Stimulated activated CD4-positive, alpha-beta T cell treated with anti-CD3 and anti-CD28 coated beads, Interleukin-4, amount 100 ng/mL, for 24 hours (primary cell): Measurements from ENCODE around the gene KPNA1.
"Not testable (repeated sequence)": the region's sequence is repeated elsewhere in the genome, so short reads cannot be mapped to it uniquely, and the experiment has no call there.

Experiments used
- DNase-seq: peaks from one replicate; pipeline ENCODE4 v3.0.0-alpha.2; 2020

KPNA1 gene

DNA sequence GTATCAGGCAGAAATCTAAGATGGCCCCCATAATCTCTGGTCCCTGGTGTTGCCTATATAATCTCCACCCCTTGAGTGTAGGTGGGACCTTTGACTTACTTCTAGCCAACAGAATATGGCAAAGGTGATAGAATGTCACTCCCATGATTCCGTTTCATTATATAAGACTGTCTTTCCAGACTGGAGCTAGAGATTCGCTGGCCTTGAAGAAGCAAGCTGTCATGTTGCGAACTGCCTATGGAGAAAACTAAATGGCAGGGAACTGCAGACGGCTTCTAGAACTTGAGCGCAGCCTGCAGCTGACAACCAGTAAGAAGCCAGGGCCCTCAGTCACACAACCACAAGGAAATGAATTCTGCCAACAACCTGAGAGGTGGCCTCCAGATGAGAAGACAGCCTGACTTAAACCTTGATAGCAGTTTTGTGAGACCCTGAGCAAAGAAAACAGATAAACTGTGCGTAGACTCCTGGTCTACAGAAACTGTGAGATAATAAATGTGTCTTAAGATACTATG lies 2.2 kb upstream of the KPNA1 start:
- no peak for DNase-seq

DNA sequence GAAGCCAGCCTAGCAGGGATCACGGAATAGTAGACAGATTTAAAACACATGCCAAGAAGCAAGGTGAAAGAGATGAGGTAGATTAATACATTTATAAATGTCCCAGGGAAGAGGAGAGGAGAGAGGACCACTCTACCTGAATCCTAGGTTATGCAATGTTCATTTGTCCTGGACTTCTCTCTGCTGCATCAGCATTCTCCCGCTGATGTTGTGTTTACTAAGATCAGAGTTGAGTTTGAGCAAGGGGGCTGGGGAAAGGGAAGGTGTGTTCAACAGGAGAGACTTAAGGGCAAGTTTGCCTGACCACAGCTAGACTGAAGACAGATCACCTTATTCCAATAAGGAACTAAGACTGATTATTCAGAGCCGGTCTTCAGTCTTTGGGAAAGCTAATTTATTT lies 1.1 kb upstream of the KPNA1 start:
- DNase-seq, result no peak

DNA sequence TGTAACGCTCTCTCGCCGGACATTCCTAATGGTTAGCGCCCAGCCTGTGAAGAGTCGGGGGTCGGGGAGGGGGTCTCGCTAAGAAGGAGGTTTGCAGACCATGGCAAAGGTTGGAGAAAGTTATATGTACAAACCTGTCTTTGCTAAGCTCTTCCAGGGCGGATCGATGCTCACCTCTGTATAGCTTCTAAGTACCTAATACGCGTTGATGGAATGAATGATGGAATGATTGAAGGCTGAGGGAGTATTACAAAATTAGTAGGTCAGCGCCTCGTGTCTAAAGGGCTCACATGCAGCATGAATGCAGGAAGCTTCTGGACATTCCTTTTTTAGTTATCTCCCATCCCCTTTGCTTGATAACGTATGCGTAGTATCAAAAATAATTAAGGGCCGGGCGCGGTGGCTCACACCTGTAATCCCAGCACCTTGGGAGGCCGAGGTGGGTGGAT lies 305 bp upstream of the KPNA1 start:
- DNase-seq, result no peak

DNA sequence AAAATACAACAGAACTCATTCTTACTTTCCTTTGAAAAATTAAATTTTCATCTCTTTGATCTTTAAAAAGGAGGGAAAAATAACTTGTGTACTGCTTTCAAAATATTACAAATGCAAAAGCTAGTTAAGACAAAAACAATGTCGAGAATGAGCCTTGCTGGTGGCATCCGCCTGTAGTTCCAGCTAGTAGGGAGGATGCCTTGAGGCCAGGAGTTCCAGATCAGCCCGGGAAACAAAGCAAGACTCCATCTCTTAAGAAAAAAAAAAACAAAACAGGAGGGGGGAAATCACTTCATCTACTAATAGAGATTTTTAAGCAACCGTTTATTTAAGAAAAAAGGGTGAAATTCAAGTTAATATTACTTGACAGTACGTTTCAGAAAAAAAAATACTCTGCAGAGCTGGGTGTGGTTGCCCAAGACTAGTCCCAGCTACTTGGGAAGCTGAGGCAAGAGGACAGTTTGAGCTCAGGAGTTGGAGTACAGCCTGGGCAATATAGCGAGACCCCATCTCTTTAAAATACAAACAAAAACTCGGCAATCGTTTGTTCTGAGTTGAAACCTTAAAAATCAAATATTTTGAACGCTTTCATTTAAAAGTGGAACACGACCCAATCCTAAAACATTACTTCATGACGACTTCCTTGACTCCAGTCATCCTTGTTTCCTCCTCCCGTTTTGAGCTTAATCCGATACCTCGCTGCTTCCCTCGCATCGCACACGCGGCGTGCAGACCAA lies 1.2 kb downstream of the KPNA1 start:
- DNase-seq, result no peak

DNA sequence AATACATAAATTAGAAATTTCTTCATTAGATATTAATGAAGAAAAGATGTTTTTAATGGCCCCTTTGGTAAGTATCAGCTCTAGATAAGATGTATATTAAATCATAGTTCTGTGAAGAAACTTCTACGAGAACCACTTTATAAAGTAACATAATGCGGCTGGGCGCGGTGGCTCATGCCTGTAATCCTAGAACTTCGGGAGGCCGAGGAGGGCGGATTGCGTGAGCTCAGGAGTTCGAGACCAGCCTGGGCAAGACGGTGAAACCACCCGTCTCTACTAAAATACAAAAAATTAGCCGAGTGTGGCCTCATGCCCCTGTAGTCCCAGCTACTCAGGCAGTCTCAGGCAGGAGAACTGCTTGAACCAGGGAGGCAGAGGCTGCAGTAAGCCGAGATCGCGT lies 2.5 kb downstream of the KPNA1 start:
- no peak for DNase-seq

DNA sequence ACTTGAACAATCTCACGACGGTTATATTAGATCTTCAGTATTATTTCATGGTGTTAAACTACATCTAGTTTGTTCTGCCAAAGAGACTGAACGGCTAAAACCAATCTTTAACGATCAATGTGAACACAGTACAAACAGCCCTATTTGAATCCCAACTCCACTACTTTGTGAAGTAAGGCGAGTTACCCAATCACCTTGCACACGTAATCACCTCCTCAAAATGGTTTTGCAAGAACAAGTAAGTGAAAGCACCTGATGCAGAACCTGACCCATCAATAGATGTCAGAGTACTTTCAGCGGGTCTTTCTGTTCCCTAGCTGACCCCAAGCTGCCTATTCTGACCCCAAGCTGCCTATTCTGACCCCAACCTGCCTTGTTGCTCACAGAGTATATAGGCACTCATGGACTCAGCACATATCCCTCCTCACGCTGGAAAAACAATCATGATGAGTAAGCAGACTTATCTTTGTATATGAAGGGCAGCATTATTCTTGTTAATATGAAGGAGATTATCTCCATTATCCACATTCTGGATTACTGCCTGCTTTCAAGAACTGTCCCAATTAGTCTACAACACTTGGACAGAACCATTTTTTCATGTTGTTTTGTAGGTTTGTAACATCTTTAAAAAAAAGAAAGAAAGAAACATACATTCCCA lies 3.7 kb downstream of the KPNA1 start:
- no peak for DNase-seq

DNA sequence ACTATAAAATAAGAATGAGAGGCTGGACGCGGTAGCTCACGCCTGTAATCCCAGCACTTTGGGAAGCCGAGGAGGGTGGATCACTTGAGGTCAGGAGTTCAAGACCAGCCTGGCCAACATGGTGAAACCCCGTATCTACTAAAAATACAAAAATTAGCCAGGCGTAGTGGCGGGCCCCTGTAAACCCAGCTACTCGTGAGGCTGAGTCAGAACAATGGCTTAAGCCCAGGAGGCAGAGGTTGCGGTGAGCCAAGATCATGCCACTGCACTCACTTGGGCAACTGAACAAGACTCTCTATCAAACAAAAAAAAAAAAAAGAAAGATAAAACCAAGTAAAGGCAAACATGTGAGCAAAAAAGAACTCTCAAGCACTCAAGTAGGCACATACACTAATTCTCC lies 5.8 kb downstream of the KPNA1 start:
- DNase-seq, result not testable (repeated sequence)

DNA sequence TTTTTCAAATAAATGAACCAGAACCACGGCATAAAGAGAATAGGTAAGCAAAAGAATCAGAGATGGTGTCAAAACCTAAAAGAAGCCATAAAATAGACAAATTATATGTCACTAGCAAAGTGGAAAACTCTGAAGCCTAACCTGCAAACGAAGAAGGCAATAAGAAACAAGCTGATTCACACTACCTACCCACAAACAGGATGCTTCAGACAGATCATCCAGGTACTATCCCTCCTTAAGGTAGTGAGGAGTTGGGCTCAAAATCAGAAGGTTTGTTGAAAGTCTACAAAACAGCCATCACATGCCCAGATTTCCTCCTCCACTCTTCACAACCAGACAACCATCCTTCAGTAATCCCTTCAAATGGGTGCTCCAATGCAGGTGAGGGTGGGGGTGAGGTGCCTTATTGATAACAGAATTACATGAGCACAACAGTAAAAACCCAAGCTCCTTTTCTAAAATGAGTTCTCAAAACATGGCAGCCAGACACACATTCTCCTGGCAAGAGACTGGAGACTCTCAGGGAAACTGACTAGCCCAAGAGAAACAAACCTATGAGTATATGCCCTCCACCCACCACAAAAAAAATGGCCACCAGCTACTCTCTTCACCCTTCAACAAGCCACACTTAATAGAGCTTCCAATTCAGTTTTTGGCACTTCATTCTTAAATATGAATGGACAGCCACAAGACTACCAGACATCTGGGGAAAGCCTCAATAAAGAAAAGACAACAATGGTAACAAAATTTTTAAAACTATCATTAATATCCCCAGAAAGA lies 6.4 kb downstream of the KPNA1 start:
- no peak for DNase-seq

DNA sequence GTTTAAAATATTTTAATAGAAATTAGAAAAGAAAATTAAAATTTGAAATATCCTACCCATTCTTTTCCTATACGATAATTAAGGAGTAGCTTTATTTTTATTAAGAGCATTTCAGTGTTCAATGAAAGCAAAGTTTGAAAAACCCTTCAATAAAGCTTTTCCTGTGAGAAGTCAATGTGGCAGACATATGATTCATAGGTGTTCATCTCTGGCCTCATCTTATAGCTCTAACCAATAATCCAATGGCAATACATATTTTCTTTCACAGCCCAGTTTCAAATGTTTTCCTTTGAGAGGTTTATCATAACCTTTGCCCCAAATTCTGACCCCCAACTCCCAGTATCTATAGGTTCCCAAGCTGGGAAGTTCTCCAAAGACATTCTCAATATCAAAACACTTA lies 8.3 kb downstream of the KPNA1 start:
- no peak for DNase-seq

DNA sequence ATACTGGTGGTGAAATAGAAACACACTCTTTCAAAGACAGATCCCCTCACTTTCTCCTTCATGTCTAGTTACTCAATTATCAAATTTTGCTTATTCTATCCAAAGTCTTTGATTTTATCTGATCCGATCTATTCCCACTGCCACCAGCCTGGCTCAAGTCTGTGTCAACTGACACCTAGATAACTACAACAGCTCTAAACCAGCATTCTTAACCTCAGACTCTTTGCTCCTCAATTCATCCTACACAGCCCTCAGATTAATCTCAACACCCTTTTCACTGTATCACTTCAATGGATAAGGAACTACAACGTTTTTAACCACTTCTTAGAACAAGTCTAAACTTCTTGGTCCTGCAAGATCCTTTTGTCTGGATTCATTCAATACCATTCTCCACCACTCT lies 9.1 kb downstream of the KPNA1 start:
- DNase-seq, result no peak

DNA sequence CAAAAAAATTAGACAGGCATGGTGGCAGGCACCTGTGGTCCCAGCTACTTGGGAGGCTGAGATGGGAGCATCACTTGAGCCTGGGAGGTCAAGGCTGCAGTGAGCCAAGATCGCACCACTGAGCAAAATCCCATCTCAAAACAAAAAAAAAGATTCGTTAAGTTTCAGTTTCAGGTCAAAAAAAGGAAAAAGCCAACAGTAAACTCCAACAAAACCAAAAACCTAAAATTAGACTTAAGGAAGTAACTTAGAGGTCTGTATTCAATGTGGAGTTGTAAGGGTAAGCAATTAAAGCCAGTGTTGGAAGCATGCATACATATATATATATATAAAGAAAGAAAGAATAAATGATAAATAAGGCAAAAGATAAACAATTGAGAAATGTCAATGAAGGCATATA lies 11.8 kb downstream of the KPNA1 start:
- DNase-seq, result no peak

DNA sequence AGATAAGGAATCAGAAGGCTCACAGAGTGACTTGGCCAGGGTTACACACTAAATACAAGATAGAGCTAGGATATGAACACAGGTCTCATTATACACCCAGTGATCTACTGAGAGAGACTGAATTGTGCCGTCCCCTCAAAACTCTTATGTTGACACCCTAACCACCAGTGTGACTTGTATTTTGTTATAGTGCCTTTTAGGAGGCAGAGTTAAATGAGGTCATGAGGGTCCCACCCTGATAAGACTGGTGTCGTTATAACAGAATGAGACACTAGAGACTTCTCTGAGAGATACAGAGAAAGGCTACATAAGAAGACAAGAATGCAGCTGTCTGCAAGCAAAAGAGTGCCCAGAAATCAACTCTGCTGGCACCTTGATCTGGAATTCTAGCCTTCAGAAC lies 12.6 kb downstream of the KPNA1 start:
- DNase-seq, result no peak

DNA sequence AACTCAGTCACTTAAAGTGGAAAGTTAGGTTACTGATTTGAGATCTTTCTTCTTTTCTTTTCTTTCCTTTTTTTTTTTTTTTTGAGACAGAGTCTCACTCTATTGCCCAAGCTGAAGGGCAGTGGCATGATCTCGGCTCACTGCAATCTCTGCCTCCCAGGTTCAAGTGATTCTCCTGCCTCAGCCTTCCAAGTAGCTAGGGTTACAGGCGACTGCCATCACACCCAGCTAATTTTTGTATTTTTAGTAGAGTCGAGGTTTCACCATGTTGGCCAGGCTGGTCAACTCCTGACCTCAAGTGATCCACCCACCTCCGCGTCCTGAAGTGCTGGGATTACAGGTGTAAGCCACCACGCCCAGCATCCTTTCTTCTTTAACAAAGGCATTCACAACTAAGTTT lies 13.8 kb downstream of the KPNA1 start:
- not testable (repeated sequence) for DNase-seq

DNA sequence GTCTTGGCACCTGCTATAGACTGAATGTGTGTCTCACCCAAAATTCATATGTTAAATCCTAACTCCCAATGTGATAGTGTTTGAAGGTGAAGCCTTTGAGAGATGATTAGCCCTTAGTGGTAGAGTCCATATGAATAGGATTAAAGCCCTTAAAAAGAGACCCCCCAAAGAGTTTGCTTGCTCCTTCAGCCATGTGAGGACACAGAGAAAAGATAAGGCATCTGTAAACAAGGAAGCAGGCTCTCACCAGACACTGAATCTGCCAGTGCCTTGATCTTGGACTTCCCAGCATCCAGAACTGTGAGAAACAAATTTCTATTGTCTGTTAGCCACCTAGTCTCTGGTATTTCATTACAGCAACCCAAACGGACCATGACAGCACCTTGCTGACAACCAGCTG lies 16.6 kb downstream of the KPNA1 start:
- no peak for DNase-seq

DNA sequence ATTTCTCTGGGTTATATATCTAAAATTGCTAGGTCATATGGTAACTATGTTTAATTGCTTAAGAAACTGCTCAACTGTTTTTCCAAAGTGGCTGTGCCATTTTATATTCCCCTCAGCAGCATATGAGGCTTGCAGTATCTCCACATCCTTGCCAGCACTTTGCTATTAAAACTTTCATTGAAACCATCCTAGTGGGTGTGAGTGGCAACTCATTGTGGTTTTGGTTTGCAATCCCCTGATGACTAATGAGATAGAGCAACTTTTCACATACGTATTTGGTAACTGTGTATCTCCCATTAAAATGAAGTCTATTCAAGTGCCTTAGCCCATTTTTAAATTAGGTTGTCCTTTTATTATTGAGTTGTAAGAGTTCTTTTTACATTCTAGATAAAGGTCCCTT lies 17.3 kb downstream of the KPNA1 start:
- peak; percentile 55 for DNase-seq

DNA sequence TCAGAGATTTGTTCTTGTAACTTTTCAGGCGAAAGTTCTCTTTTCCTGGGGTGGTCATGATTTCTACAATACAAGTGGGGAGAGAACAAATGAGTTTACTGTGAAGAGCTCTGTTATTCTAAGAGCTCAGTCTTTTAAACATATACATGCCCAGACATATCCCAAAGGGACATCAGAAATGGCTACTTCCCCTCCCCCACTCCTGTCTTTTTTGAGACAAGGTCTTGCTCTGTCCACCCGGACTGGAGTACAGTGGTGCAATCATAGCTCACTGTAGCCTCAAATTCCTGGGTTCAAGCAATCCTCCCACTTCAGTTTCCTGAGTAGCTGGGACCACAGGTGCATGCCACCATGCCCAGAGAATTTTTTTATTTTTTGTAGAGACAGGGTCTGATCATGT lies 18.2 kb downstream of the KPNA1 start:
- no peak for DNase-seq

DNA sequence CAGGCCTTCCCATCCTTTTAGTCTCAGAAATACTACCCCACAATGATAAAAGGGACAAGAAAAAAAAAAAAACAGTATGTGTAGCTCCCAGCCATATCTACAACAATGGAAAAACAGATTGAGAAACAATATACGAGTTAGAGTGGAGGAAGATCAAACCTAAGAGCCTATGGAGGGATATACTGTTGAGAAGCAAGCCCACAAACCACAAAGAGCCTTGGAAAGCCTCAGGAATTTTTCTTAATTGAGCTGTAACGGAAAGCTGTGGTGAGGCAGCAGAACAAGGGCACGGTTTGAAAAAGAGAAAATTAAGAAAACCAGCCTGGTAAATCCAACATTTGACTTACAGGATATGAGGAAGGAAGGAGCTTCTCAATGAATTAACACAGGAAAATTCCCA lies 21.4 kb downstream of the KPNA1 start:
- DNase-seq, result no peak

DNA sequence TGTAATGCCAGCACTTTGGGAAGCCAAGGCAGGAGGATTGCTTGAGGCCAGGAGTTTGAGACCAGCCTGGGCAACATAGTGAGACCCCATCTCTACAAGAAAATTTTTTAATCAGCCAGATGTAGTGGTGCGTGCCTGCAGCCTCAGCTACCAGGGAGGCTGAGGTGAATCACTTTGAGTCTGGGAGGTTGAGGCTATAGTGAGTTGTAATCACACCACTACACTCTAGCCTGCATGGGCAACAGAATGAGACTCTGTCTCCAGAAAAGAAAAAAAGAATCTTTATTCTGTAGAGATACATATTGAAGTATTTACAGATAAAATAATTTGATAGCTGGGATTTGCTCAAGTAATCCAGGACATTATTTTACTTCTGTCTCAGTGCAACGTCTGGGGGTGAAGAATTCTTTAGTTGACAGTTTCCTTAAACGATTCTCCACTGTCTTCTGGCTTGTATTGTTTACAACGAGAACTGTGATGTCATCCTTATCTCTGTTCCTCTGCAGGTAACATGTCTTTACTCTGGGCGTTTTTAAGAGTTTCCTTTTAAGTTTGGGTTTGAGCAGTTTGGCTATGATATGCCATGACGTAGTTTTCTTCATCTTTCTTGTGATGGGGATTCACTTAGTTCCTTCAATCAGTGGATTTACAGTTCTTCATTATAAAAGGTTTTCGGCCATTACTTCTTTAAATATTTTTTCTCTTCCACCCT lies 26.3 kb downstream of the KPNA1 start:
- DNase-seq, result no peak

DNA sequence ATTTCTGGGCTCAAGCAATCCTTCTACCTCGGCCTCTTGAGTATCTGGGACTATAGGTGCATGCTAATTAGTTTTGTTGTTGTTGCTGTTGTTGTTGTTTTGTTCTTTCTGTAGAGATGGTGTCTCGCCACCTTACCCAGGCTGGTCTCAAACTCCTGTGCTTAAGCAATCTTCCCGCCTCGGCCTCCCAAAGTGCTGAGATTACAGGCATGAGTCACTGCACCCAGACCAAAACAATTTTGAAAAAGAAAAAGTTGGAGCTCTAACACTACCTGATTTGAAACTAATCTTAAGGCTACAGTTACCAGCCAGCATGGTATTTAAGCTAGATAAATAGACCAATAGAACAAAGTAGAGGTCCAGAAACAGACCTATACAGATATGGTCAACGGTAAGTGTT lies 29.8 kb downstream of the KPNA1 start:
- DNase-seq, result no peak

DNA sequence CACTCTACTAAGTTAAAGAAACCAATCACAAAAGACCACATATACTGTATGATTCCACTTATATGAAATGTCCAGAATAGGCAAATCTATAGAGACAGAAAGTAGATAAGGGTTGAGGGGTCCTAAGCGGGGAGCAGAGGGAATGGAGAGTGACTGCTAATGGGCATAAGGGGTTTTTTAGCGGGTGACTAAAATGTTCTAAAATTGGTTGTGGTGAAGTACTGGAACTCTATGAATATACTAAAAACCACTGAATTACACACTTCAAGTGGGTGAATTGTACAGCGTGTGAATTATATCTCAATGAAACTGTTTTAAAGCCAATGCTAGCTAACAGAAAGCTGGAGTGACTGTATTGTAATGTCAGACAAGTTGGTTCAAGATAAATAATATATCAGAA lies 33.3 kb downstream of the KPNA1 start:
- DNase-seq, result no peak

DNA sequence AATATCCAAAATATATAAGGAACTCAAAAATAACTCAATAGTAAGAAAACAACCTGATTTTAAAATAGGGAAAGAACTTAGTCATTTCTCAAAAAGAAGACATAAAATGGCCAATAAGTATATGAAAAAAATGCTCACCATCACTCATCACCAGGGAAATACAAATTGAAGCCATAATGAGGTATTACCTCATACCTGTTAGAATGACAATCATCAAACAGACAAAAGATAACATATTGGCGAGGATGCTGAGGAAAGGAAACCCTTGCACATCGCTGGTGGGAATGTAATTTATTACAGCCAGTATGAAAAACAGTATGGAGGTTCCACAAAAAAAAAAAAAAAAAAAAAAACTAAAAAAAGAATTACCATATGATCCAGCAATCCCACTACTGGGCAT lies 38.2 kb downstream of the KPNA1 start:
- no peak for DNase-seq

DNA sequence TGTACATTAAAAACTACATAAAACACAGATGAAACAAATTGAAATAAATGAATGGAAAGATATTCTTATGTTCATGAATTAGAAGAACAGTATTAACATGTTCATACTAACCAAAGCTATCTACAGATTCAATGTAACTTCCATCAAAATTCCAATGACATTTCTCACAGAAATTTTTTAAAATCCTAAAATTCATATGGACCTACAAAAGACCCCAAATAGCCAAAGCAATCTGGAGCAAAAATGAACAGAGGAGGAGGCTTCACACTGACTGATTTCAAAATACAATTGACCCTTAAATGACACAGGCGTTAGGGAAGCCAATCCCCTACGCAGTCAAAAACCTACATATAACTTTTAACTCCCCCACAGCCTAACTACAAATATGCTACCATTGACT lies 39.4 kb downstream of the KPNA1 start:
- DNase-seq, result no peak

DNA sequence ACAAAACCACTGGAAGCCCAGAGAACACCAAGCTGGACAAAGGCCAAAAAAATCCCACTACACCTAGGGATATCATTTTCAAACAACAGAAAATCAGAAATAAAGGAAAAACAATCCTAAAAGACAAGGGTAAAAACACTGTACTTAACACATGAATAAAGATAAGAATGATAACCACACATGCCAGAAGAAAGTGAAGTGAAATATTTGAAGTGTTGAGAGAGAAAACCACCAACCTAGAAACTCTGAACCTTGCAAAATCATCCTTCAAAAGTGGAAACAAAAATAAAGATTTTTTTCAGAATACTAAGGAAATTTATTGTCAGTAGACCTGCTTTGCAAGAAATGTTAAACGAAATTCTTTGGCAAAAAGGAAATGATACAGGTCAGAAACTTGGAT lies 45.1 kb downstream of the KPNA1 start:
- DNase-seq, result no peak
